GM18508 (cell line): ENCODE measurements around the gene CEBPA.

ENCODE experiments used
- ATAC-seq: cut with Tn5 transposase; IDR thresholded peaks from one replicate; pipeline ENCODE4 v1.9.1; 2021; ENCODE audit warnings: moderate number of reproducible peaks; ENCODE audit not compliant: insufficient read depth, unreplicated experiment

Gene CEBPA

GRCh38 chr19:33290956-33291622 is 11.2 kb downstream of the CEBPA start:
- ATAC-seq, result no peak

- ATAC-seq, result no peak
Observed at GRCh38 chr19:33290082-33290815, 12.1 kb downstream of the CEBPA start.

GRCh38 chr19:33289261-33289660 is 13.1 kb downstream of the CEBPA start:
- no peak for ATAC-seq

- no peak for ATAC-seq
Observed at GRCh38 chr19:33288666-33289065, 13.7 kb downstream of the CEBPA start.

- ATAC-seq, result no peak
Observed at GRCh38 chr19:33287927-33288326, 14.4 kb downstream of the CEBPA start.

- ATAC-seq, result no peak
Observed at GRCh38 chr19:33287438-33287837, 14.9 kb downstream of the CEBPA start.

- no peak for ATAC-seq
Observed at GRCh38 chr19:33286899-33287298, 15.4 kb downstream of the CEBPA start.

GRCh38 chr19:33285441-33285927 is 16.9 kb downstream of the CEBPA start:
- no peak for ATAC-seq

- no peak for ATAC-seq
Observed at GRCh38 chr19:33284756-33285155, 17.6 kb downstream of the CEBPA start.

GRCh38 chr19:33284146-33284643 is 18.1 kb downstream of the CEBPA start:
- no peak for ATAC-seq

- ATAC-seq, result no peak
Observed at GRCh38 chr19:33283589-33283988, 18.7 kb downstream of the CEBPA start.

GRCh38 chr19:33282036-33282671 is 20.2 kb downstream of the CEBPA start:
- no peak for ATAC-seq

GRCh38 chr19:33281296-33281926 is 20.9 kb downstream of the CEBPA start:
- no peak for ATAC-seq

- ATAC-seq, result no peak
Observed at GRCh38 chr19:33280351-33280921, 21.9 kb downstream of the CEBPA start.

- ATAC-seq, result no peak
Observed at GRCh38 chr19:33279430-33280350, 22.6 kb downstream of the CEBPA start.

GRCh38 chr19:33278403-33279269 is 23.7 kb downstream of the CEBPA start:
- ATAC-seq, result no peak

GRCh38 chr19:33278023-33278402 is 24.3 kb downstream of the CEBPA start:
- no peak for ATAC-seq

GRCh38 chr19:33277434-33277833 is 24.9 kb downstream of the CEBPA start:
- no peak for ATAC-seq
